Fibroblast of mammary gland (primary cell): ENCODE data around the gene HHAT.
"Not testable (repeated sequence)": the region's sequence is repeated elsewhere in the genome, so short reads cannot be mapped to it uniquely, and the experiment has no call there.

Experiments used
- DNase-seq: peaks from one replicate; pipeline ENCODE4 v3.0.0-alpha.2; 2010; ENCODE audit warnings: low read depth
- H3K4me3 ChIP-seq: 2 replicates; pipeline ENCODE4 v1.5.1; 2011; ENCODE audit warnings: low read depth, mild to moderate bottlenecking, low read length, moderate library complexity; ENCODE audit not compliant: control insufficient read depth
- CTCF ChIP-seq: conservative IDR thresholded peaks from 2 replicates; pipeline ENCODE4 v1.5.1; 2011; ENCODE audit warnings: low read depth, low read length, inconsistent platforms; ENCODE audit not compliant: control insufficient read depth, insufficient read depth

The HHAT gene

DNA sequence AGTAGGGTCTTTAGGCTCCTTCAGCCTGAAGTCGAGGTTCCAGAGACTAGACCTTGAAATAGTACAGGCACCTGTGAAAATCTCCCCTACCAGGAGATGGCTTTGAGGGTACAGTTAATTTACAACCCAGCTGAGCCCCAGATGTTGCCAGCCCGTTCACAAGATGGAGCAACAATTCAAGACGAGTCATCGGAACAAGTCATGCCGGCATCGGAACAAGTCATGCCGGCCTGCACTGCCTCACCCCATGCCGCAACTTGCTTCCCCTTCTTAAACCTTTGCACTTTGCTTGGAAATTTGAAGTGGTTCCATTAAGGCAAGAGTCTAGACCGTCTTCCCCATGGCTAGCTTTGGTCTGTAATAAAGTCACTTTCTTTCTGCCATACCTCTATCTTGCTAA, 16.0 kb downstream of the HHAT start:
- peak; percentile 66 for DNase-seq
- no peak for TF ChIP-seq CTCF
- H3K4me3 ChIP-seq = no peak overlapping the region

GRCh38 chr1:210347112-210347511, 18.4 kb downstream of the HHAT start:
- TF ChIP-seq CTCF = no peak
- H3K4me3 ChIP-seq = no peak overlapping the region
- peak; percentile 28 for DNase-seq

DNA sequence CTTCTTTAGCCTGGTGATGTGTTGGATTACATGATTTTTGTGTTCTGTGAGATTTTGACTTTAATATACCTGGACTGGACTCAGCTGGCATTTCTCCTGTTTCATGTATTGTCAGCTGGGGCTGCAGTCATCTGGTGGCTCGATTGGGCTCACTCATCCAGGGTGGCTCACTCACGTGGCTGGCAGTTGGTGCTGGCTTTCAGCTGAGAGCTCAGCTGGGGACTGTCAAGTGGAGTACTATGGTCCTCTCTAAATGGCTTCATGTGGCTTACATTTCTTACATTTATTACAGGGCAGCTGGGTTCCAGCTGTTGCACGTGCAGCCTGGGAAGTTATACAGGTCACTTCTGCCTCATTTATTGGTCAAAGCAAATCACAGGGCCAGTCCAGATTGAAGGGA, 22.8 kb downstream of the HHAT start:
- no peak for DNase-seq
- TF ChIP-seq CTCF = no peak
- no peak overlapping the region for H3K4me3 ChIP-seq

DNA sequence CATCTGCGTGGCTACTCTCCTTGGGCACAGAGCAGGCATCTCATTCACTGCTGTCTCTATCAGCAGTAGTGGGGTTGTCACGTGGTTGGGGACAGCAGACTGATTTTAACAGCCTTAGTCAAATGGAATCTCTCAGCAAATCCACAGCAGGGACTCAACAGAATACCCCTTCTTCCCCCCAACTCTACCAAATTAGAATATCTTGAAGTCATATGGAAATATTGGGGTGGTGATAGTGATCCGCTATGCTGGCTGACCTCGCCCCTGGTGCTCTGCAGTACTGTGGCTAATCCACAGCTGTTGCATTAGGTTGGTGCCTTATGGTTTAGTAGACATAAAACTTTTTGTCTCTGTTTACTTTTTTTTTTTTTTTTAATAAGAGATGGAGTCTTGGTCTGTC, 23.9 kb downstream of the HHAT start:
- no peak for TF ChIP-seq CTCF

DNA sequence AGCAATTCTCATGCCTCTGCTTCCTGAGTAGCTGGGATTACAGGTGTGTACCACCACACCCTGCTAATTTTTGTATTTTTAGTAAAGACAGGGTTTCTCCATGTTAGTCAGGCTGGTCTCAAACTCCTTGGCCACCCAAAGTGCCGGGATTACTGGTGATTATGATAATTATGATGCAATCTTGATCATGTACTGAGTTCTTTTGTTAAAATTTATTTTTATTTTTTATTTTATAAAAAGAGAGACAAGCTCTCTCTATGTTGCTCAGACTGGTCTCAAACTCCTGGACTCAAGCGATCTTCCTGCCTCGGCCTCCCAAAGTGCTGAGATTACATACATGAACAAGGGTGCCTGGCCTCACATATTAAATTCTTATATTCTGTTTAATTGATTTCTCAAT, 25.6 kb downstream of the HHAT start:
- H3K4me3 ChIP-seq, DNase-seq: not testable (repeated sequence)

More for the DNA sequence above, 23.9 kb downstream of the HHAT start:
- no peak overlapping the region for H3K4me3 ChIP-seq
- no peak for DNase-seq

GRCh38 chr1:210358626-210359025, 29.9 kb downstream of the HHAT start:
- no peak overlapping the region for H3K4me3 ChIP-seq
- TF ChIP-seq CTCF = no peak
- no peak for DNase-seq

GRCh38 chr1:210359255-210359654, 30.6 kb downstream of the HHAT start:
- no peak for DNase-seq
- no peak for TF ChIP-seq CTCF

More at GRCh38 chr1:210359255-210359654, 30.6 kb downstream of the HHAT start:
- no peak overlapping the region for H3K4me3 ChIP-seq
